Measurements from ENCODE around the gene FAM107A.
A peak's percentile ranks its signal among the peaks of the same experiment; 100 is the strongest.

The FAM107A gene

GRCh38 chr3:58597770-58598310 lies 20.6 kb upstream of the FAM107A start:
- DNase-seq, result no peak
- in situ Hi-C loops (cut with HindIII; ENCODE audit: low pct_ligation_motif_present, low pct_unique_long_range_greater_than_20kb, low sequenced_read_pairs), result no loop called here

DNA sequence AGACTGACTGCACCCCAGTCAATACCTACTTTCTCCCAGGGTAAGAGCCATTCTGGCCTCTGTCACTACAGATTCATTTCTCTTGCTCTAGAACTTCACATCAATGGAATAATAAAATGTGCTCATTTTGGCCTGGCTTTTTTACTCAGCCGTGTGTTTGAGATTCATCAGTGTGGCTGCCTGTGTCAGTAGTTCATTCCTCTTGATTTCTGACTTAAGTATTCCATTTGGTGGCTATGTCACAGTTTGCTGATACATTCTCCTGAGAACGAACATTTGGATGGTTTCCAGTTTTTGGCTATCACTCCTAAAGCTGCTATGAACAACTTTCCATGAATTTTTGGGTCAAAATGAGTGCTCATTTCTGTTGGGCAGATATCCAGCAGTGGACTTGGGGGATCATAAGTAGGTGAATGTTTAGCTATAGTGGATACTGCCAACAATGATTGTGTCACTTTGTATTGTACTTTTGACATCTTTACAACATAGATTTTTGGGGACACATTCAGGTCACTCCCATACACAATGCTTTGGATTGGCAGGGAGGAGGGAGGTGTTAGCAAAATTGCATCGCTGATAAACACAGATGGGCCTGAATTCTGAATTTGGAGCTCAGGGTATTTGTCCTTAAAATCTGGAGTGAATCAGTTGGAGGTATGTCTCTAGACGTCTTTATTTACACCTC lies 19.8 kb upstream of the FAM107A start:
- in situ Hi-C loops (cut with HindIII; ENCODE audit: low pct_ligation_motif_present, low pct_unique_long_range_greater_than_20kb, low sequenced_read_pairs), result no loop called here
- no peak for DNase-seq

DNA sequence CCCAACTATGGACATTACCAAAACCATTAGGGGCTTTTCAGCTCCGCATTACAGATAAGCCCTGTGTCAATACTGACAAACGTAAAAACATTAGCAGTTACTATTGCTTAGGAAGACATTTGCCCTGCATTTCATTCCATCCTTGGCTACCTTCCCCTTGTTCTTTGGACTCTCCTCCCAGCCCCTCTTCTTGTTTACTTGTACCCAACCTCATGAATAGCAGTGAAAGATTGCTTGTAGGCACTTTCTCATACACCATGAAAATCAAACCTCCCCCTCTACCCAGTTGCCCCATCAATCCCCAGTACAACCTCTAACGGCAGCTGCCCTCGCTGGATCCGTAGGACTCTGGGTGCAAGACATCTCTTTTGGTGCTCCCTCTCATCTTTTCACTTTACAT lies 16.9 kb upstream of the FAM107A start:
- in situ Hi-C loops (cut with HindIII; ENCODE audit: low pct_ligation_motif_present, low pct_unique_long_range_greater_than_20kb, low sequenced_read_pairs), result no loop called here
- DNase-seq, result no peak

- in situ Hi-C loops (cut with HindIII; ENCODE audit: low pct_ligation_motif_present, low pct_unique_long_range_greater_than_20kb, low sequenced_read_pairs), result no loop called here
- DNase-seq, result no peak
Measured at GRCh38 chr3:58591517-58592510, 14.6 kb upstream of the FAM107A start.

DNA sequence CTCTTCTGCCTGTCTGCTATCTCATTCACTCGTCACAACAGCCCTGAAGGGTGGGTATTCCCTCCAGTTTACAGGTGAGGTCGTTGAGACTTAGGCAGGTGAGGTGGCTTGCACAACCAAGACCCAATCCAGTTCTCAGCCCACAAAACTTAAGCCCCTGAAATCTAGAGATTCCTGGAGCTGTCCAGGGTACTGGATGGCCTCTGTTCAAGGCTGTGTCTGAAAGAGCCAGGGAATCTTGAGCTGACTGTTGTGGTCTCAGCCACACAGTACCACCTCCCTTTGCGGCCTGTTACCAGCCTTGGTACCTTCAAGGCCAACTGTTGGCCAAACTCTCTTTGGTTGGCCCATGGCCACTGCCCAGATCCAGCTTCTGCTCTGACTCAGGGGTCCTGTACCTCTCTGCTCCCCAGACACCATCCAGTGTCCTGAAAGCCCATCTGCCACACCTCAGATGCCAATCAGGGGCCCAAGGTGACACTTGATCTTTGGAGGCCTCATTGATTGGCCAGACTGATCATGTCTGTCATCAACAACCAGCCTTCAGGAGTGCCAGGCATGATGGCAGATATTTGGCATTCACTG lies 10.9 kb upstream of the FAM107A start:
- in situ Hi-C loops (cut with HindIII; ENCODE audit: low pct_ligation_motif_present, low pct_unique_long_range_greater_than_20kb, low sequenced_read_pairs), result no loop called here
- DNase-seq, result peak; percentile 36

DNA sequence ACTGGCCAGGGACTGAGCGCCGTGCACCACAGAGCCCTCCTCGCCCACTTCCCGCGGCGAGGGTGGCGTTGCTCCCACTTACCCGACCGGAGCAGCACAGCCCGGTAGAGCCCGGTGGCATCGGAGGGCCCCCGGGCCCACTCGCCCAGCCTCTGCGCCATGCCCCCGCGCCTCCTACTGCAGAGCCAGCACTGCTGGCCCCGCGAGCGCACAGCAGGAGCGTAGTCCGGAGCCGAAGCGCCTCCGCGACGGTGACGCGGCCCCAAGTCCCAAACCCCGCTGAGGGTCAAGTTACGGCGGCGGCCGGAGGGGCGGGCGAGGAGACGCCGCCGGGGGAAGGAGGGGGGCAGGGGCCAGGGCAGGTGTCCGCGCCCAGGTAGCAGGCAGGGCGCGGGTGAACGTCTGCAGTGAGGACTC lies 9.6 kb upstream of the FAM107A start:
- no peak for DNase-seq
- in situ Hi-C loops (cut with HindIII; ENCODE audit: low pct_ligation_motif_present, low pct_unique_long_range_greater_than_20kb, low sequenced_read_pairs), result no loop called here

GRCh38 chr3:58585994-58586393 lies 8.8 kb upstream of the FAM107A start:
- in situ Hi-C loops (cut with HindIII; ENCODE audit: low pct_ligation_motif_present, low pct_unique_long_range_greater_than_20kb, low sequenced_read_pairs), result no loop called here
- peak; percentile 62 for DNase-seq

GRCh38 chr3:58585005-58585786 lies 8.0 kb upstream of the FAM107A start:
- in situ Hi-C loops (cut with HindIII; ENCODE audit: low pct_ligation_motif_present, low pct_unique_long_range_greater_than_20kb, low sequenced_read_pairs), result no loop called here
- peak; percentile 74 for DNase-seq

DNA sequence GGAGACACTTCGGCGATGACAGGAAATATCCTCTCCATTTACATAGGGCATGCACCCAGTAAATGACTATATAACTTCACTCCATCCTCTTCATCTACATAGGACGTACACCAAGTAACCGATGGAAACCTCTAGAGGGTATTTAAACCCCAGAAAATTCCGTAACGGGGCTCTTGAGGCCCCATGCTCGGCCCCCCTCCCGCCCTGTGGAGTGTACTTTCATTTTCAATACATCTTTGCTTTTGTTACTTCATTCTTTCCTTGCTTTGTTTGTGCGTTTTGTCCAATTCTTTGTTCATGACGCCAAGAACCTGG lies 7.5 kb upstream of the FAM107A start:
- no peak for DNase-seq
- in situ Hi-C loops (cut with HindIII; ENCODE audit: low pct_ligation_motif_present, low pct_unique_long_range_greater_than_20kb, low sequenced_read_pairs), result no loop called here

DNA sequence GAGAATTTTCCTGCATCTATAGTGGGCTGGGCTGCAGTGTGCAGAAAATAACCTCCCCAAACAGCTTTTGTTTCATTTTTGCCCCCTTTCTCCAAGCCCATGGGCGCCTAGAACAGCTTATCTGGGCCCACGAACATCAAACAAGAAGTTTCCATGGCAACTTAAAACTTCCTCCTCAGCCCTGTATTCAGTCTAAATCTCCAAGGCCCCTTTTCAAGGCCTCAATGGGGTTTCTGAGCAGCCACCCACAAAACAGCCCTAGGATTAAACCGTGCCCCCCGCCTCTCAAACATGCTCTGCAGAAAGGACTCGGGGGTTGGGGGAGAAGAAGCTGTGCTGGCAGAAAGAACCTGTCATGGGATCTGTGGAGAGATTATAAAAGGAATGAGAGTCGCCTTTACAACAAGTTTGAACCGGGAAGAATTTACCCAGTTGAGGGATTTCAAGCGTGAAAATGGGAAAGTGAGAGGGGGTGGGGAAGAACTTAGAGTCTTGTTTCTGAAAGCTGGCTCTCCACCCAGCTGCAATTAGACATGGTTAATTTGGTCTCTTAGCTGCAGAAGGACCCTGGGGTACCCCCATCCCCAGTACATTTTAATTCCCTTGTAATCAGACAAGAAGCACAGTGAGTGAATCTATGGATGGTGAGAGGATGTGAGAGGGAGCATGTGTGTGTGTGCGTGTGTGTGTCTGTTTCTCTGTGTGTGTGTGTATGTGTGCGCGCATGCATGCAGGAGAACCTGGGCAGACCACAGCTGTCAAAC lies 4.3 kb upstream of the FAM107A start:
- in situ Hi-C loops (cut with HindIII; ENCODE audit: low pct_ligation_motif_present, low pct_unique_long_range_greater_than_20kb, low sequenced_read_pairs), result no loop called here
- no peak for DNase-seq

- in situ Hi-C loops (cut with HindIII; ENCODE audit: low pct_ligation_motif_present, low pct_unique_long_range_greater_than_20kb, low sequenced_read_pairs), result no loop called here
- no peak for DNase-seq
Measured at GRCh38 chr3:58580826-58581327, 3.7 kb upstream of the FAM107A start.

- no peak for DNase-seq
- in situ Hi-C loops (cut with HindIII; ENCODE audit: low pct_ligation_motif_present, low pct_unique_long_range_greater_than_20kb, low sequenced_read_pairs), result no loop called here
Measured at GRCh38 chr3:58578873-58579272, 1.7 kb upstream of the FAM107A start.

GRCh38 chr3:58576716-58577115 lies 475 bp downstream of the FAM107A start:
- DNase-seq, result no peak
- in situ Hi-C loops (cut with HindIII; ENCODE audit: low pct_ligation_motif_present, low pct_unique_long_range_greater_than_20kb, low sequenced_read_pairs), result no loop called here

GRCh38 chr3:58575971-58576652 lies 1.1 kb downstream of the FAM107A start:
- in situ Hi-C loops (cut with HindIII; ENCODE audit: low pct_ligation_motif_present, low pct_unique_long_range_greater_than_20kb, low sequenced_read_pairs), result no loop called here
- no peak for DNase-seq

- DNase-seq, result no peak
- in situ Hi-C loops (cut with HindIII; ENCODE audit: low pct_ligation_motif_present, low pct_unique_long_range_greater_than_20kb, low sequenced_read_pairs), result no loop called here
Measured at GRCh38 chr3:58574682-58575081, 2.5 kb downstream of the FAM107A start.

DNA sequence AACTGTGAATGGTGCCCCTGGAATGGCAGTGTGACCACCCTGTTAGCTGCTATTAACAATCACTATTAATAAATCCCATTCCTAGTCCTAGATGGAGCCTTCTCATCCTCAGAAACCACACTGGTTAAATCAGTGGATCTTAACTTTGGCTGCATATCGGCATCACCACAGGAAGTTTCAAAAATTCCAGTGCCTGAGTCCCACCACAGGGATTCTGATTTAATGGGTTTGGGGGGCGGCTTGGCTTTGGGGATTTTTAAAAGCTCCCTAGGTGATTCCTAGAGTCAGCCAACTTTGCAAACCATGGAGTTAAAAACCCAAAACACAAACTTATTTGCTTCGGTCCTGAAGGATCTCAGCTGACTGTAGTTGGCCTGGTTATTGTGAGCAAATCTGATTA lies 3.1 kb downstream of the FAM107A start:
- DNase-seq, result no peak
- in situ Hi-C loops (cut with HindIII; ENCODE audit: low pct_ligation_motif_present, low pct_unique_long_range_greater_than_20kb, low sequenced_read_pairs), result no loop called here

DNA sequence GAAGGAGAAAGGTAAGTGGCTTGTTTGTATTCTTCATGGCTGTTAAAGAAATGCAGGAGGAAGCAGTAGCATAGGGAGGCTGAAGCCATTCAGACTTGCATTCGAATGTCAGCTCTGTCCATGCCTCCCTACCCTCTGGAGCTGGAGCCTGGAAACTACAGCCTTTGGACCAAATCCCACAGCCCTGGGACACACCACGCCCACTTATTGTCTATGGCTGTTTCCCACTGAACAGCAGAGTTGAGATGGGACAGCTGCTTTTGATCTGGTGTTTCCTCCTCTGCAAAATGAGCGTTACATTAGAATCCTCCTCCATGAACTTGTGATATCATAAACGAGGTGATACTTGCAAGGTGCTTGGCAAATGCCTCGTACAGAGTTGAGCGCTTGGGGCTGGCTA lies 3.6 kb downstream of the FAM107A start:
- no peak for DNase-seq
- in situ Hi-C loops (cut with HindIII; ENCODE audit: low pct_ligation_motif_present, low pct_unique_long_range_greater_than_20kb, low sequenced_read_pairs), result no loop called here

Data from ACHN (cell line).